Measurements from ENCODE around the gene SIM2.

- TF ChIP-seq CTCF (IDR thresholded peaks at IDR 0.05) (no peak), EP300 (IDR thresholded peaks at IDR 0.05) (no peak)
Measured at GRCh38 chr21:36767096-36767495, 68.2 kb downstream of the SIM2 start.

All from gastroesophageal sphincter (tissue), 3 donors.